HepG2 (cell line): ENCODE results near the gene SEMA6B. TPM values are rescaled to one million over a fixed set of nuclear protein-coding genes. Genes with fewer than 3 reads are reported as not detected.

Experiments used
- ATAC-seq: fragments of 200-7000 bp; cut with Tn5 transposase; 3 replicates; pipeline ENCODE4 v1.9.1; 2020; ENCODE audit warnings: mild to moderate bottlenecking, moderate library complexity
- BruUV-seq: library from RNA; stranded (reverse); fragments of 400-500 nt; replicated peaks from 2 replicates; lab custom pipeline; 2021; lab: Mats Ljungman, UMichigan
- CTCF ChIA-PET: fragments of 300-600 bp; formaldehyde crosslinking; extraction: SDS; loops from one replicate; lab custom pipeline; 2021; ENCODE audit warnings: low total read pairs, inconsistent platforms, low intra/inter-chr PET ratio; lab: Yijun Ruan, JAX
- POLR2A ChIA-PET: fragments of 350-600 bp; sonication (Branson Sonifier 250); formaldehyde crosslinking; loops from one replicate; lab custom pipeline; 2020; ENCODE audit warnings: antibody characterized with exemption, inconsistent platforms; lab: Yijun Ruan, JAX
- DNase-seq: peaks from one replicate; pipeline ENCODE4 v3.0.0-alpha.2; 2015; ENCODE audit warnings: low spot score
- FAIRE-seq: peaks from 3 replicates; lab custom pipeline; 2011; peaks lifted over from hg19 to GRCh38; lab: Jason Lieb, UNC
- H2AFZ ChIP-seq: one replicate; pipeline ENCODE4 v1.6.1; 2011; ENCODE audit warnings: low read length, inconsistent platforms
- H3K27ac ChIP-seq: fragments of 300-600 bp; 3 replicates; pipeline ENCODE4 v1.8.0; 2011; ENCODE audit warnings: mixed run types, mild to moderate bottlenecking, mixed read lengths, low read length, inconsistent platforms; ENCODE audit not compliant: insufficient read depth; ENCODE audit errors: extremely low read length
- H3K27me3 ChIP-seq, 2 experiments: fragments of 200-600 bp in 1 of 2; 2 replicates in 1 of 2; 3 replicates in 1 of 2; pipeline versions ENCODE4 v1.6.0 to v1.8.0; 2011; ENCODE audit warnings: low read length in 2 of 2, mild to moderate bottlenecking in 2 of 2, moderate library complexity in 2 of 2, inconsistent platforms in 1 of 2; ENCODE audit not compliant: insufficient read depth in 2 of 2, control insufficient read depth in 1 of 2
- H3K36me3 ChIP-seq, 2 experiments: fragments of 200-600 bp in 1 of 2; replicated peaks in 1 of 2; 2 replicates in 1 of 2; 3 replicates in 1 of 2; pipeline versions ENCODE4 v1.5.1 to v1.8.0; 2011; ENCODE audit warnings: low read length in 2 of 2, inconsistent platforms in 1 of 2; ENCODE audit not compliant: insufficient read depth in 2 of 2, control insufficient read depth in 1 of 2
- H3K4me1 ChIP-seq: 2 replicates; pipeline ENCODE4 v1.5.1; 2012; ENCODE audit warnings: low read length, inconsistent platforms; ENCODE audit not compliant: insufficient read depth
- H3K4me2 ChIP-seq: 2 replicates; pipeline ENCODE4 v1.6.0; 2011; ENCODE audit warnings: low read depth, low read length, inconsistent platforms
- H3K4me3 ChIP-seq, 3 experiments: fragments of 200-600 bp in 1 of 3; sonication (generic), shearing (Covaris generic) in 1 of 3; replicated peaks in 1 of 3; 2 replicates each; pipeline ENCODE4 v1.5.1; 2011 to 2016; ENCODE audit warnings: low read length in 3 of 3, inconsistent platforms in 2 of 3, low read depth in 2 of 3, mild to moderate bottlenecking in 2 of 3, control low read depth in 1 of 3, mixed read lengths in 1 of 3; ENCODE audit not compliant: insufficient read depth in 1 of 3
- H3K79me2 ChIP-seq: one replicate; pipeline ENCODE4 v1.6.1; 2011; ENCODE audit warnings: low read length, inconsistent platforms; ENCODE audit not compliant: insufficient read depth
- H3K9ac ChIP-seq: 2 replicates; pipeline ENCODE4 v1.6.0; 2011; ENCODE audit warnings: mild to moderate bottlenecking, low read depth, low read length, inconsistent platforms; ENCODE audit not compliant: insufficient read depth
- H3K9me3 ChIP-seq: 2 replicates; pipeline ENCODE4 v1.5.1; 2012; ENCODE audit warnings: mild to moderate bottlenecking, low read length
- H4K20me1 ChIP-seq: 2 replicates; pipeline ENCODE4 v1.6.0; 2011; ENCODE audit warnings: inconsistent platforms, mild to moderate bottlenecking, low read length, moderate library complexity; ENCODE audit not compliant: insufficient read depth
- AGO2 ChIP-seq: fragments of 200-400 bp; formaldehyde crosslinking; optimal IDR thresholded peaks from 2 replicates; pipeline ENCODE3; 2017; ENCODE audit warnings: mild to moderate bottlenecking, low read depth, low read length, moderate library complexity
- CSRNP1 ChIP-seq: sonication (generic); formaldehyde crosslinking; IDR thresholded peaks from 2 replicates; pipeline ENCODE4 v1.8.1; 2023; ENCODE audit warnings: mild to moderate bottlenecking, missing genetic modification reagents
- DMAP1 ChIP-seq: IDR thresholded peaks from 2 replicates; pipeline ENCODE4 v1.6.1; 2016
- IRX3 ChIP-seq: sonication (generic); formaldehyde crosslinking; IDR thresholded peaks from 2 replicates; pipeline ENCODE4 v1.8.1; 2023; ENCODE audit warnings: mild to moderate bottlenecking, low read depth, missing genetic modification reagents, borderline replicate concordance
- MED13 ChIP-seq: sonication (generic); formaldehyde crosslinking; IDR thresholded peaks from 2 replicates; pipeline ENCODE4 v1.5.0; 2020; ENCODE audit warnings: missing genetic modification reagents
- RBFOX2 ChIP-seq: fragments of 200-400 bp; formaldehyde crosslinking; IDR thresholded peaks from 2 replicates; pipeline ENCODE4 v1.6.1; 2017; ENCODE audit warnings: low read depth, mild to moderate bottlenecking, low read length
- SNAI1 ChIP-seq: sonication (generic); formaldehyde crosslinking; IDR thresholded peaks from 2 replicates; pipeline ENCODE4 v1.5.0; 2020; ENCODE audit warnings: mild to moderate bottlenecking, missing genetic modification reagents, borderline replicate concordance
- UBTF ChIP-seq: sonication (generic); formaldehyde crosslinking; IDR thresholded peaks from 2 replicates; pipeline ENCODE4 v1.4.0; 2020; ENCODE audit warnings: mild to moderate bottlenecking, missing genetic modification reagents
- ZNF143 ChIP-seq: sonication (generic); formaldehyde crosslinking; IDR thresholded peaks from 2 replicates; pipeline ENCODE4 v1.4.0; 2020; ENCODE audit warnings: missing genetic modification reagents
- ZNF232 ChIP-seq: sonication (generic); formaldehyde crosslinking; IDR thresholded peaks from 2 replicates; pipeline ENCODE4 v1.4.0; 2020; ENCODE audit warnings: missing genetic modification reagents, borderline replicate concordance
- ZNF317 ChIP-seq: sonication (generic); formaldehyde crosslinking; IDR thresholded peaks from 2 replicates; pipeline ENCODE4 v1.5.0; 2020; ENCODE audit warnings: mild to moderate bottlenecking, missing genetic modification reagents
- ZNF362 ChIP-seq: sonication (generic); formaldehyde crosslinking; IDR thresholded peaks from 2 replicates; pipeline ENCODE4 v1.4.0; 2020; ENCODE audit warnings: missing genetic modification reagents, mild to moderate bottlenecking, borderline replicate concordance
- ZNF383 ChIP-seq: sonication (generic); formaldehyde crosslinking; IDR thresholded peaks from 2 replicates; pipeline ENCODE4 v1.4.0; 2020; ENCODE audit warnings: missing genetic modification reagents, mild to moderate bottlenecking, borderline replicate concordance
- ZNF510 ChIP-seq: sonication (generic); formaldehyde crosslinking; IDR thresholded peaks from 2 replicates; pipeline ENCODE4 v1.4.0; 2020; ENCODE audit warnings: low read depth, mild to moderate bottlenecking, missing genetic modification reagents
- ZNF607 ChIP-seq: sonication (generic); formaldehyde crosslinking; IDR thresholded peaks from 2 replicates; pipeline ENCODE4 v1.5.1; 2020; ENCODE audit warnings: missing genetic modification reagents, mild to moderate bottlenecking, borderline replicate concordance
- ZNF629 ChIP-seq: sonication (generic); formaldehyde crosslinking; conservative IDR thresholded peaks from 2 replicates; pipeline ENCODE4 v1.5.0; 2020; ENCODE audit warnings: missing genetic modification reagents
- ZNF761 ChIP-seq: sonication (generic); formaldehyde crosslinking; conservative IDR thresholded peaks from 2 replicates; pipeline ENCODE4 v1.4.0; 2020; ENCODE audit warnings: mild to moderate bottlenecking, missing genetic modification reagents
- ZNF773 ChIP-seq: sonication (generic); formaldehyde crosslinking; IDR thresholded peaks from 2 replicates; pipeline ENCODE4 v1.4.0; 2020; ENCODE audit warnings: missing genetic modification reagents, borderline replicate concordance
- ZNF891 ChIP-seq: sonication (generic); formaldehyde crosslinking; IDR thresholded peaks from 2 replicates; pipeline ENCODE4 v1.5.0; 2020; ENCODE audit warnings: mild to moderate bottlenecking, missing genetic modification reagents
- ZSCAN9 ChIP-seq: IDR thresholded peaks from 2 replicates; pipeline ENCODE4 v1.6.1; 2016; ENCODE audit warnings: borderline replicate concordance
- WGBS: methylation state at CpG from one replicate; pipeline ENCODE4 v1.1.6; 2017; ENCODE audit warnings: low lambda C conversion rate; 5-methylcytosine and 5-hydroxymethylcytosine counted together
- in situ Hi-C: cut with HindIII; loops from 2 replicates; pipeline ENCODE4 v1.10.0; 2017; ENCODE audit warnings: low pct_unique_long_range_greater_than_20kb; ENCODE audit not compliant: extremely low pct_ligation_motif_present
- intact Hi-C: fragments of 100-400 bp; cut with micrococcal nuclease; formaldehyde crosslinking; loops from one replicate; pipeline ENCODE4 v1.10.0; 2022; ENCODE audit not compliant: unreplicated experiment
- polyA plus RNA-seq, 8 experiments: library from polyadenylated mRNA; depleted of rRNA in 3 of 8; stranded (reverse) in 7 of 8; unstranded in 1 of 8; fragments of >200 nt; fragmentation: Illumina TruSeq in 4 of 8; extraction: Trizol in 4 of 8; gene quantifications; 2 replicates each; pipeline versions ENCODE4 v1.2.1 to v1.2.3, GENCODE V29; 2011 to 2016; ENCODE audit warnings: low read depth in 4 of 8, missing spikeins in 1 of 8, mixed read lengths in 1 of 8; ENCODE audit not compliant: insufficient read depth in 1 of 8
- total RNA-seq, 5 experiments: library from RNA; depleted of rRNA; stranded (reverse); fragments of >200 nt; fragmentation: Illumina TruSeq; extraction: Trizol; gene quantifications; 2 replicates each; pipeline ENCODE4 v1.2.3, GENCODE V29; 2016; ENCODE audit warnings: low read depth in 1 of 5

The SEMA6B gene
- total and polyA plus RNA-seq, 2 of the 13 experiments (the other 11 are each of a cell fraction or from before 2014, with no cell fraction given), result 45.5 to 67.1 TPM

- no peak for TF ChIP-seq ZNF773
- no peak for TF ChIP-seq ZNF232 (CRISPR knock-in tag)
- no peak for TF ChIP-seq ZNF510 (CRISPR knock-in tag)
- no peak for TF ChIP-seq DMAP1
- TF ChIP-seq ZNF891, result no peak
- TF ChIP-seq ZNF317, result no peak
- no peak for TF ChIP-seq SNAI1 (CRISPR knock-in tag)
- no peak for TF ChIP-seq ZNF761 (CRISPR knock-in tag)
- TF ChIP-seq RBFOX2, result no peak
- TF ChIP-seq ZNF143 (CRISPR knock-in tag), result no peak
- TF ChIP-seq ZNF383 (CRISPR knock-in tag), result no peak
- no peak for TF ChIP-seq UBTF (CRISPR knock-in tag)
These were observed 8.1 kb upstream of the SEMA6B start (continued) for GRCh38 chr19:4567584-4568071.

GRCh38 chr19:4566402-4567051, 7.0 kb upstream of the SEMA6B start:
- no peak overlapping the region for H3K4me2 ChIP-seq
- peaks cover 5 to 6% of the 10 kb centered on the region in 2 experiments; a peak in 4 of 5 replicates for H3K36me3 ChIP-seq
- in situ Hi-C loops, result no loop called here
- H2AFZ ChIP-seq, result no peak overlapping the region
- ChIA-PET CTCF (interaction anchor here (2.0 kb wide), 1 partner anchor 70 kb away, joined by 13 read pairs; no protein-coding TSS in a partner anchor), POLR2A (no interaction called here)
- no peak for TF ChIP-seq ZNF362 (CRISPR knock-in tag)
- peak; percentile 60 for TF ChIP-seq AGO2
- TF ChIP-seq ZNF607 (CRISPR knock-in tag), result no peak
- TF ChIP-seq RBFOX2, result 0 out of 2 replicates have a peak, but pooled peaks have one; percentile 38
- TF ChIP-seq IRX3 (CRISPR knock-in tag), result no peak
- TF ChIP-seq ZNF629 (CRISPR knock-in tag), result 0 out of 2 replicates have a peak, but pooled peaks have one; percentile 20
- no peak for TF ChIP-seq MED13 (CRISPR knock-in tag)
- no peak for TF ChIP-seq ZSCAN9 (CRISPR knock-in tag)
- TF ChIP-seq CSRNP1 (CRISPR knock-in tag), result no peak
- peaks cover 48% of the 10 kb centered on the region for H3K79me2 ChIP-seq
- H3K27ac ChIP-seq, result no peak overlapping the region
- H3K4me1 ChIP-seq, result no peaks in the 10 kb centered on the region
- H3K9ac ChIP-seq, result no peak overlapping the region
- H3K4me3 ChIP-seq, result no peak overlapping the region
- no TSS peak for BruUV-seq
- H3K27me3 ChIP-seq, result no peaks in the 10 kb centered on the region
- no peak for DNase-seq
- FAIRE-seq, result no peak
- 98% methylated on average over 28 of the region's 35 CpGs for WGBS
- intact Hi-C loops, result no loop called here
- H3K9me3 ChIP-seq, result no peaks in the 10 kb centered on the region
- no peak for ATAC-seq
- peaks cover 27% of the 10 kb centered on the region for H4K20me1 ChIP-seq
